HepG2 (cell line): ENCODE results near the gene CAMK2D. TPM values are rescaled to one million over a fixed set of nuclear protein-coding genes. Genes with fewer than 3 reads are reported as not detected.

ENCODE experiments used
- ATAC-seq: fragments of 200-7000 bp; cut with Tn5 transposase; 3 replicates; pipeline ENCODE4 v1.9.1; 2020; ENCODE audit warnings: mild to moderate bottlenecking, moderate library complexity
- BruUV-seq: library from RNA; stranded (reverse); fragments of 400-500 nt; replicated peaks from 2 replicates; lab custom pipeline; 2021; lab: Mats Ljungman, UMichigan
- CTCF ChIA-PET: fragments of 300-600 bp; formaldehyde crosslinking; extraction: SDS; loops from one replicate; lab custom pipeline; 2021; ENCODE audit warnings: low total read pairs, inconsistent platforms, low intra/inter-chr PET ratio; lab: Yijun Ruan, JAX
- POLR2A ChIA-PET: fragments of 350-600 bp; sonication (Branson Sonifier 250); formaldehyde crosslinking; loops from one replicate; lab custom pipeline; 2020; ENCODE audit warnings: antibody characterized with exemption, inconsistent platforms; lab: Yijun Ruan, JAX
- DNase-seq: peaks from one replicate; pipeline ENCODE4 v3.0.0-alpha.2; 2015; ENCODE audit warnings: low spot score
- FAIRE-seq: peaks from 3 replicates; lab custom pipeline; 2011; peaks lifted over from hg19 to GRCh38; lab: Jason Lieb, UNC
- H2AFZ ChIP-seq: one replicate; pipeline ENCODE4 v1.6.1; 2011; ENCODE audit warnings: low read length, inconsistent platforms
- H3K27ac ChIP-seq: fragments of 300-600 bp; 3 replicates; pipeline ENCODE4 v1.8.0; 2011; ENCODE audit warnings: mixed run types, mild to moderate bottlenecking, mixed read lengths, low read length, inconsistent platforms; ENCODE audit not compliant: insufficient read depth; ENCODE audit errors: extremely low read length
- H3K27me3 ChIP-seq, 2 experiments: fragments of 200-600 bp in 1 of 2; 2 replicates in 1 of 2; 3 replicates in 1 of 2; pipeline versions ENCODE4 v1.6.0 to v1.8.0; 2011; ENCODE audit warnings: low read length in 2 of 2, mild to moderate bottlenecking in 2 of 2, moderate library complexity in 2 of 2, inconsistent platforms in 1 of 2; ENCODE audit not compliant: insufficient read depth in 2 of 2, control insufficient read depth in 1 of 2
- H3K36me3 ChIP-seq, 2 experiments: fragments of 200-600 bp in 1 of 2; replicated peaks in 1 of 2; 2 replicates in 1 of 2; 3 replicates in 1 of 2; pipeline versions ENCODE4 v1.5.1 to v1.8.0; 2011; ENCODE audit warnings: low read length in 2 of 2, inconsistent platforms in 1 of 2; ENCODE audit not compliant: insufficient read depth in 2 of 2, control insufficient read depth in 1 of 2
- H3K4me1 ChIP-seq: 2 replicates; pipeline ENCODE4 v1.5.1; 2012; ENCODE audit warnings: low read length, inconsistent platforms; ENCODE audit not compliant: insufficient read depth
- H3K4me2 ChIP-seq: 2 replicates; pipeline ENCODE4 v1.6.0; 2011; ENCODE audit warnings: low read depth, low read length, inconsistent platforms
- H3K4me3 ChIP-seq, 3 experiments: fragments of 200-600 bp in 1 of 3; sonication (generic), shearing (Covaris generic) in 1 of 3; replicated peaks in 1 of 3; 2 replicates each; pipeline ENCODE4 v1.5.1; 2011 to 2016; ENCODE audit warnings: low read length in 3 of 3, inconsistent platforms in 2 of 3, low read depth in 2 of 3, mild to moderate bottlenecking in 2 of 3, control low read depth in 1 of 3, mixed read lengths in 1 of 3; ENCODE audit not compliant: insufficient read depth in 1 of 3
- H3K79me2 ChIP-seq: one replicate; pipeline ENCODE4 v1.6.1; 2011; ENCODE audit warnings: low read length, inconsistent platforms; ENCODE audit not compliant: insufficient read depth
- H3K9ac ChIP-seq: 2 replicates; pipeline ENCODE4 v1.6.0; 2011; ENCODE audit warnings: mild to moderate bottlenecking, low read depth, low read length, inconsistent platforms; ENCODE audit not compliant: insufficient read depth
- H3K9me3 ChIP-seq: 2 replicates; pipeline ENCODE4 v1.5.1; 2012; ENCODE audit warnings: mild to moderate bottlenecking, low read length
- H4K20me1 ChIP-seq: 2 replicates; pipeline ENCODE4 v1.6.0; 2011; ENCODE audit warnings: inconsistent platforms, mild to moderate bottlenecking, low read length, moderate library complexity; ENCODE audit not compliant: insufficient read depth
- EP300 ChIP-seq, 3 experiments: sonication (generic) in 1 of 3; formaldehyde crosslinking in 1 of 3; IDR thresholded peaks; 2 replicates each; pipeline versions ENCODE4 v1.5.1 to v1.6.1; 2011 to 2020; ENCODE audit warnings: low read depth in 2 of 3, low read length in 2 of 3, borderline replicate concordance in 1 of 3, improper control_type of control experiment in 1 of 3, mild to moderate bottlenecking in 1 of 3, missing genetic modification reagents in 1 of 3, moderate library complexity in 1 of 3
- MED8 ChIP-seq: sonication (generic); formaldehyde crosslinking; IDR thresholded peaks from 2 replicates; pipeline ENCODE4 v1.8.1; 2023; ENCODE audit warnings: mild to moderate bottlenecking, missing genetic modification reagents; ENCODE audit not compliant: insufficient replicate concordance
- ZNF232 ChIP-seq: sonication (generic); formaldehyde crosslinking; IDR thresholded peaks from 2 replicates; pipeline ENCODE4 v1.4.0; 2020; ENCODE audit warnings: missing genetic modification reagents, borderline replicate concordance
- ZNF510 ChIP-seq: sonication (generic); formaldehyde crosslinking; IDR thresholded peaks from 2 replicates; pipeline ENCODE4 v1.4.0; 2020; ENCODE audit warnings: low read depth, mild to moderate bottlenecking, missing genetic modification reagents
- ZNF766 ChIP-seq: sonication (generic); formaldehyde crosslinking; IDR thresholded peaks from 2 replicates; pipeline ENCODE4 v1.5.0; 2020; ENCODE audit warnings: missing genetic modification reagents, borderline replicate concordance
- WGBS: methylation state at CpG from one replicate; pipeline ENCODE4 v1.1.6; 2017; ENCODE audit warnings: low lambda C conversion rate; 5-methylcytosine and 5-hydroxymethylcytosine counted together
- in situ Hi-C: cut with HindIII; loops from 2 replicates; pipeline ENCODE4 v1.10.0; 2017; ENCODE audit warnings: low pct_unique_long_range_greater_than_20kb; ENCODE audit not compliant: extremely low pct_ligation_motif_present
- intact Hi-C: fragments of 100-400 bp; cut with micrococcal nuclease; formaldehyde crosslinking; loops from one replicate; pipeline ENCODE4 v1.10.0; 2022; ENCODE audit not compliant: unreplicated experiment
- polyA plus RNA-seq, 8 experiments: library from polyadenylated mRNA; depleted of rRNA in 3 of 8; stranded (reverse) in 7 of 8; unstranded in 1 of 8; fragments of >200 nt; fragmentation: Illumina TruSeq in 4 of 8; extraction: Trizol in 4 of 8; gene quantifications; 2 replicates each; pipeline versions ENCODE4 v1.2.1 to v1.2.3, GENCODE V29; 2011 to 2016; ENCODE audit warnings: low read depth in 4 of 8, missing spikeins in 1 of 8, mixed read lengths in 1 of 8; ENCODE audit not compliant: insufficient read depth in 1 of 8
- total RNA-seq, 5 experiments: library from RNA; depleted of rRNA; stranded (reverse); fragments of >200 nt; fragmentation: Illumina TruSeq; extraction: Trizol; gene quantifications; 2 replicates each; pipeline ENCODE4 v1.2.3, GENCODE V29; 2016; ENCODE audit warnings: low read depth in 1 of 5
- TF ChIP-seq, protein P1 (sequence below): sonication (generic); formaldehyde crosslinking; IDR thresholded peaks from 2 replicates; pipeline ENCODE4 v1.4.0; 2020; ENCODE audit warnings: mild to moderate bottlenecking, missing genetic modification reagents
- TF ChIP-seq, protein P2 (sequence below): sonication (generic); formaldehyde crosslinking; IDR thresholded peaks from 2 replicates; pipeline ENCODE4 v1.5.0; 2020; ENCODE audit warnings: mild to moderate bottlenecking, missing genetic modification reagents

CAMK2D gene
- total and polyA plus RNA-seq, 2 of the 13 experiments (the other 11 are each of a cell fraction or from before 2014, with no cell fraction given), result 18.0 to 65.4 TPM

DNA sequence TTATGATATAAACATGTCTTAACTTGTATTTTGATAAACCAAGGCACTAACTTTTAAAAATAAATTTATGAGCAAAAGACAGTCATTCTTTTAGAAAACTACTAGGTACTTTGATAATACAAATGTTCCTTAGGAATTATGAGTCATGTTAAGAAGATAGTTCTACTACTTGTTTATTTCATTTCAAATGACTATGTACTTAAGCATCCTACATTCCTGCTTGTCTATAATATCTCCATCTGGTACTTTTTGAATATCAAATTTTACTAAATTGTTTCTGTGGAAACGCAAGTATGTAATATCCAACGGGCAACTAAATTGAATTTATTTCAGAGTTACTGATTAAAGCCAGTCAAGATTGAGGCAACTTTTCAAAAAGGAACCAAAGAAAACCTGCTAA lies 61.8 kb downstream of the CAMK2D start:
- Histone ChIP-seq H4K20me1 (no peaks in the 10 kb centered on the region), H3K27me3 (no peaks in the 10 kb centered on the region), H3K9ac (no peak overlapping the region), H2AFZ (no peak overlapping the region), H3K27ac (no peak overlapping the region), H3K79me2 (peaks cover 16% of the 10 kb centered on the region), H3K4me1 (peaks cover 22% of the 10 kb centered on the region), H3K36me3 (no peaks in the 10 kb centered on the region), H3K9me3 (no peaks in the 10 kb centered on the region), H3K4me3 (no peak overlapping the region), H3K4me2 (no peak overlapping the region)
- FAIRE-seq (no peak), ATAC-seq (no peak), DNase-seq (no peak)
- whole genome bisulfite sequencing, result 99% methylated on average over 2 of the region's 2 CpGs
- POLR2A ChIA-PET, result no interaction called here
- in situ Hi-C loops (no loop called here), intact Hi-C loops (no loop called here)
- CTCF ChIA-PET, result no interaction called here
- TF ChIP-seq ZNF766 (CRISPR knock-in tag), result no peak
- no TSS peak for BruUV-seq

DNA sequence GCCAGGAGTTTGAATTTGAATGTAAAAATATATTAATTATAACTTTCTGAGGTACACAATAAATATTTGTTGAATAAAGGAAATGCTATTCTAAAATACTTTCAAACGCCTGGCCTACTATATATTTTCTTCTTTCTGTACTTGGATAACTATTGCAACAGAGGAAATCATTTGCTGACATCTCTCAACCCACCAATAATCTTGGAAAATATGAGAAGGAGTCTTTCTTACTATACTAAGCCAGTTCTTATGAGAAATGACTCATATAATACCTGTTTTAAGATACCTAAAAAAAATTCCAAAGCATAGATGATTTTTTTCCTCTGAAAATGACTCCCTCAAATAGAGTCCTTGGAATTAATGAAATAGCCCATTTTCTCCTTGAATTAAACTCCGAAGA lies 64.1 kb downstream of the CAMK2D start:
- DNase-seq, result no peak
- H3K79me2 ChIP-seq, result peaks cover 16% of the 10 kb centered on the region
- FAIRE-seq, result no peak
- no peak overlapping the region for H3K27ac ChIP-seq
- H4K20me1 ChIP-seq, result no peaks in the 10 kb centered on the region
- in situ Hi-C loops, result no loop called here
- 99% methylated on average over 2 of the region's 2 CpGs for WGBS
- H3K9me3 ChIP-seq, result no peaks in the 10 kb centered on the region
- CTCF ChIA-PET, result no interaction called here
- no peaks in the 10 kb centered on the region for H3K36me3 ChIP-seq
- peaks cover 22% of the 10 kb centered on the region for H3K4me1 ChIP-seq
- H2AFZ ChIP-seq, result no peak overlapping the region
- POLR2A ChIA-PET, result no interaction called here
- H3K4me3 ChIP-seq, result no peak overlapping the region
- intact Hi-C loops, result no loop called here
- H3K4me2 ChIP-seq, result no peak overlapping the region
- H3K27me3 ChIP-seq, result no peaks in the 10 kb centered on the region
- no peak overlapping the region for H3K9ac ChIP-seq
- no TSS peak for BruUV-seq
- no peak for ATAC-seq
- TF ChIP-seq ZNF232 (CRISPR knock-in tag) (no peak), MED8 (CRISPR knock-in tag) (no peak), ZNF510 (CRISPR knock-in tag) (no peak), EP300 (IDR thresholded peaks at IDR 0.05; ENCODE audit: low read depth in 2 of 2, low read length in 2 of 2) (no peak), EP300 (CRISPR knock-in tag; IDR thresholded peaks at IDR 0.05; ENCODE audit: borderline replicate concordance) (no peak)
- TF ChIP-seq, protein P1, sequence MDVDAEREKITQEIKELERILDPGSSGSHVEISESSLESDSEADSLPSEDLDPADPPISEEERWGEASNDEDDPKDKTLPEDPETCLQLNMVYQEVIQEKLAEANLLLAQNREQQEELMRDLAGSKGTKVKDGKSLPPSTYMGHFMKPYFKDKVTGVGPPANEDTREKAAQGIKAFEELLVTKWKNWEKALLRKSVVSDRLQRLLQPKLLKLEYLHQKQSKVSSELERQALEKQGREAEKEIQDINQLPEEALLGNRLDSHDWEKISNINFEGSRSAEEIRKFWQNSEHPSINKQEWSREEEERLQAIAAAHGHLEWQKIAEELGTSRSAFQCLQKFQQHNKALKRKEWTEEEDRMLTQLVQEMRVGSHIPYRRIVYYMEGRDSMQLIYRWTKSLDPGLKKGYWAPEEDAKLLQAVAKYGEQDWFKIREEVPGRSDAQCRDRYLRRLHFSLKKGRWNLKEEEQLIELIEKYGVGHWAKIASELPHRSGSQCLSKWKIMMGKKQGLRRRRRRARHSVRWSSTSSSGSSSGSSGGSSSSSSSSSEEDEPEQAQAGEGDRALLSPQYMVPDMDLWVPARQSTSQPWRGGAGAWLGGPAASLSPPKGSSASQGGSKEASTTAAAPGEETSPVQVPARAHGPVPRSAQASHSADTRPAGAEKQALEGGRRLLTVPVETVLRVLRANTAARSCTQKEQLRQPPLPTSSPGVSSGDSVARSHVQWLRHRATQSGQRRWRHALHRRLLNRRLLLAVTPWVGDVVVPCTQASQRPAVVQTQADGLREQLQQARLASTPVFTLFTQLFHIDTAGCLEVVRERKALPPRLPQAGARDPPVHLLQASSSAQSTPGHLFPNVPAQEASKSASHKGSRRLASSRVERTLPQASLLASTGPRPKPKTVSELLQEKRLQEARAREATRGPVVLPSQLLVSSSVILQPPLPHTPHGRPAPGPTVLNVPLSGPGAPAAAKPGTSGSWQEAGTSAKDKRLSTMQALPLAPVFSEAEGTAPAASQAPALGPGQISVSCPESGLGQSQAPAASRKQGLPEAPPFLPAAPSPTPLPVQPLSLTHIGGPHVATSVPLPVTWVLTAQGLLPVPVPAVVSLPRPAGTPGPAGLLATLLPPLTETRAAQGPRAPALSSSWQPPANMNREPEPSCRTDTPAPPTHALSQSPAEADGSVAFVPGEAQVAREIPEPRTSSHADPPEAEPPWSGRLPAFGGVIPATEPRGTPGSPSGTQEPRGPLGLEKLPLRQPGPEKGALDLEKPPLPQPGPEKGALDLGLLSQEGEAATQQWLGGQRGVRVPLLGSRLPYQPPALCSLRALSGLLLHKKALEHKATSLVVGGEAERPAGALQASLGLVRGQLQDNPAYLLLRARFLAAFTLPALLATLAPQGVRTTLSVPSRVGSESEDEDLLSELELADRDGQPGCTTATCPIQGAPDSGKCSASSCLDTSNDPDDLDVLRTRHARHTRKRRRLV (CRISPR knock-in tag), result no peak
- TF ChIP-seq, protein P2, sequence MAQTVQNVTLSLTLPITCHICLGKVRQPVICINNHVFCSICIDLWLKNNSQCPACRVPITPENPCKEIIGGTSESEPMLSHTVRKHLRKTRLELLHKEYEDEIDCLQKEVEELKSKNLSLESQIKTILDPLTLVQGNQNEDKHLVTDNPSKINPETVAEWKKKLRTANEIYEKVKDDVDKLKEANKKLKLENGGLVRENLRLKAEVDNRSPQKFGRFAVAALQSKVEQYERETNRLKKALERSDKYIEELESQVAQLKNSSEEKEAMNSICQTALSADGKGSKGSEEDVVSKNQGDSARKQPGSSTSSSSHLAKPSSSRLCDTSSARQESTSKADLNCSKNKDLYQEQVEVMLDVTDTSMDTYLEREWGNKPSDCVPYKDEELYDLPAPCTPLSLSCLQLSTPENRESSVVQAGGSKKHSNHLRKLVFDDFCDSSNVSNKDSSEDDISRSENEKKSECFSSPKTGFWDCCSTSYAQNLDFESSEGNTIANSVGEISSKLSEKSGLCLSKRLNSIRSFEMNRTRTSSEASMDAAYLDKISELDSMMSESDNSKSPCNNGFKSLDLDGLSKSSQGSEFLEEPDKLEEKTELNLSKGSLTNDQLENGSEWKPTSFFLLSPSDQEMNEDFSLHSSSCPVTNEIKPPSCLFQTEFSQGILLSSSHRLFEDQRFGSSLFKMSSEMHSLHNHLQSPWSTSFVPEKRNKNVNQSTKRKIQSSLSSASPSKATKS (CRISPR knock-in tag), result no peak
